GM12873 (cell line): ENCODE results near the gene PPP1R14C.

Experiments
- CTCF ChIP-seq: IDR thresholded peaks from 2 replicates; pipeline ENCODE4 v1.5.1; 2012; ENCODE audit warnings: low read depth, mild to moderate bottlenecking, moderate library complexity, low read length, control low read depth; ENCODE audit not compliant: insufficient read depth; ENCODE audit errors: missing control alignments

The PPP1R14C gene

GRCh38 chr6:150139533-150139932 lies 3.3 kb upstream of the PPP1R14C start:
- no peak for TF ChIP-seq CTCF

- no peak for TF ChIP-seq CTCF
Measured at GRCh38 chr6:150140236-150140969, 2.4 kb upstream of the PPP1R14C start.

GRCh38 chr6:150142097-150142669 lies 661 bp upstream of the PPP1R14C start:
- TF ChIP-seq CTCF: no peak

- TF ChIP-seq CTCF: no peak
Measured at GRCh38 chr6:150143516-150144293, 861 bp downstream of the PPP1R14C start.

GRCh38 chr6:150144294-150144868 lies 1.5 kb downstream of the PPP1R14C start:
- TF ChIP-seq CTCF: no peak

- TF ChIP-seq CTCF: no peak
Measured at GRCh38 chr6:150145427-150145826, 2.6 kb downstream of the PPP1R14C start.

- no peak for TF ChIP-seq CTCF
Measured at GRCh38 chr6:150145830-150146229, 3.0 kb downstream of the PPP1R14C start.
